GM23338 (cell line): ENCODE data around the gene ADD1. TPM values are rescaled to one million over a fixed set of nuclear protein-coding genes. Genes with fewer than 3 reads are reported as not detected.

Experiments used
- ATAC-seq: fragments of 200-7000 bp; cut with Tn5 transposase; 3 replicates; pipeline ENCODE4 v1.9.1; 2020
- DNase-seq: peaks from one replicate; pipeline ENCODE4 v3.0.0-alpha.2; 2015; ENCODE audit warnings: low spot score
- H2AFZ ChIP-seq: fragments of 200-600 bp; sonication (generic); 2 replicates; pipeline ENCODE4 v1.8.0; 2016; ENCODE audit warnings: antibody characterized with exemption, mild to moderate bottlenecking, moderate library complexity
- H3F3A ChIP-seq: fragments of 200-600 bp; sonication (generic); replicated peaks from 2 replicates; pipeline ENCODE4 v1.8.0; 2017; ENCODE audit warnings: antibody characterized with exemption, mixed run types, low read depth
- H3K27ac ChIP-seq: fragments of 200-600 bp; sonication (generic); 2 replicates; pipeline ENCODE4 v1.6.1; 2016; ENCODE audit warnings: low read depth
- H3K27me3 ChIP-seq: fragments of 200-600 bp; sonication (generic); 2 replicates; pipeline ENCODE4 v1.8.0; 2016; ENCODE audit warnings: mild to moderate bottlenecking, mixed run types, moderate library complexity; ENCODE audit not compliant: insufficient read depth
- H3K36me3 ChIP-seq: fragments of 200-600 bp; sonication (generic); 2 replicates; pipeline ENCODE4 v1.8.0; 2016; ENCODE audit warnings: mild to moderate bottlenecking; ENCODE audit not compliant: insufficient read depth
- H3K4me1 ChIP-seq: fragments of 200-600 bp; sonication (generic); 2 replicates; pipeline ENCODE4 v1.8.0; 2016; ENCODE audit warnings: mild to moderate bottlenecking, moderate library complexity; ENCODE audit not compliant: insufficient read depth
- H3K4me2 ChIP-seq: fragments of 200-600 bp; sonication (generic); 2 replicates; pipeline ENCODE4 v1.7.1; 2017; ENCODE audit warnings: mixed run types
- H3K4me3 ChIP-seq: fragments of 200-600 bp; sonication (generic); 2 replicates; pipeline ENCODE4 v1.6.1; 2016; ENCODE audit warnings: mixed run types
- H3K79me2 ChIP-seq: fragments of 200-600 bp; sonication (generic); replicated peaks from 2 replicates; pipeline ENCODE4 v1.8.0; 2017; ENCODE audit warnings: mild to moderate bottlenecking; ENCODE audit not compliant: insufficient read depth
- H3K9me2 ChIP-seq: fragments of 200-600 bp; sonication (generic); 2 replicates; pipeline ENCODE4 v1.8.0; 2017; ENCODE audit not compliant: insufficient read depth
- H4K20me1 ChIP-seq: fragments of 200-600 bp; sonication (generic); replicated peaks from 2 replicates; pipeline ENCODE4 v1.8.0; 2017; ENCODE audit warnings: mild to moderate bottlenecking; ENCODE audit not compliant: insufficient read depth
- H3K27ac Mint-ChIP-seq: 2 replicates; pipeline ENCODE4 v1.8.0; 2020; ENCODE audit warnings: inconsistent platforms, mild to moderate bottlenecking, moderate library complexity, mixed read lengths
- H3K27me3 Mint-ChIP-seq: 3 replicates; pipeline ENCODE4 v1.8.0; 2022; ENCODE audit warnings: low read depth, mild to moderate bottlenecking, moderate library complexity, mixed read lengths, inconsistent platforms; ENCODE audit not compliant: insufficient read depth, poor library complexity
- H3K36me3 Mint-ChIP-seq: 3 replicates; pipeline ENCODE4 v1.8.0; 2021; ENCODE audit warnings: low read depth, mild to moderate bottlenecking, inconsistent platforms, moderate library complexity, mixed read lengths
- H3K4me1 Mint-ChIP-seq: 3 replicates; pipeline ENCODE4 v1.8.0; 2020; ENCODE audit warnings: mild to moderate bottlenecking, inconsistent platforms, mixed read lengths
- H3K4me3 Mint-ChIP-seq: 3 replicates; pipeline ENCODE4 v1.8.0; 2021; ENCODE audit warnings: moderate library complexity, mild to moderate bottlenecking, inconsistent platforms, mixed read lengths
- H3K9me3 Mint-ChIP-seq: 3 replicates; pipeline ENCODE4 v1.8.0; 2020; ENCODE audit warnings: moderate library complexity, mild to moderate bottlenecking, inconsistent platforms, mixed read lengths
- CREB1 ChIP-seq: fragments of 250-450 bp; sonication (Bioruptor Pico); IDR thresholded peaks from 2 replicates; pipeline ENCODE4 v1.5.0; 2020; ENCODE audit warnings: low read depth, mild to moderate bottlenecking, moderate library complexity
- EZH2phosphoT487 ChIP-seq: fragments of 200-600 bp; sonication (generic); IDR thresholded peaks from one replicate; pipeline ENCODE4 v1.8.1; 2018; ENCODE audit warnings: antibody characterized with exemption; ENCODE audit not compliant: unreplicated experiment
- JUNB ChIP-seq: IDR thresholded peaks from one replicate; pipeline ENCODE4 v1.6.1; 2016; ENCODE audit warnings: antibody characterized with exemption; ENCODE audit not compliant: unreplicated experiment
- NANOG ChIP-seq: IDR thresholded peaks from 2 replicates; pipeline ENCODE4 v1.6.1; 2016; ENCODE audit warnings: antibody characterized with exemption, borderline replicate concordance
- STAT1 ChIP-seq: IDR thresholded peaks from one replicate; pipeline ENCODE4 v1.6.1; 2016; ENCODE audit warnings: antibody characterized with exemption; ENCODE audit not compliant: unreplicated experiment
- ZNF114 ChIP-seq: fragments of 250-450 bp; sonication (Bioruptor Pico); IDR thresholded peaks from 2 replicates; pipeline ENCODE4 v1.5.0; 2020; ENCODE audit warnings: mild to moderate bottlenecking, moderate library complexity
- ZNF331 ChIP-seq: fragments of 250-450 bp; sonication (Bioruptor Pico); IDR thresholded peaks from 2 replicates; pipeline ENCODE4 v1.5.0; 2020; ENCODE audit warnings: low read depth, mild to moderate bottlenecking, moderate library complexity
- polyA plus RNA-seq: library from polyadenylated mRNA; unstranded; fragments of >200 nt; fragmentation: Nextera tagmentation; extraction: Ambion mirVana; gene quantifications from 2 replicates; pipeline ENCODE4 v1.2.1, GENCODE V29; 2016
- total RNA-seq: library from RNA; depleted of rRNA; stranded (reverse); fragments of >200 nt; shearing (Covaris generic); gene quantifications from 2 replicates; pipeline ENCODE4 v1.2.3, GENCODE V29; 2014
- TF ChIP-seq, protein P1 (sequence below): IDR thresholded peaks from one replicate; pipeline ENCODE4 v1.6.1; 2018; ENCODE audit warnings: antibody characterized with exemption; ENCODE audit not compliant: unreplicated experiment
- TF ChIP-seq, protein P2 (sequence below): IDR thresholded peaks from 2 replicates; pipeline ENCODE4 v1.6.1; 2016; ENCODE audit warnings: antibody characterized with exemption

ADD1 gene
- total and polyA plus RNA-seq, 2 experiments from 2014 or later: 126 to 144 TPM

DNA sequence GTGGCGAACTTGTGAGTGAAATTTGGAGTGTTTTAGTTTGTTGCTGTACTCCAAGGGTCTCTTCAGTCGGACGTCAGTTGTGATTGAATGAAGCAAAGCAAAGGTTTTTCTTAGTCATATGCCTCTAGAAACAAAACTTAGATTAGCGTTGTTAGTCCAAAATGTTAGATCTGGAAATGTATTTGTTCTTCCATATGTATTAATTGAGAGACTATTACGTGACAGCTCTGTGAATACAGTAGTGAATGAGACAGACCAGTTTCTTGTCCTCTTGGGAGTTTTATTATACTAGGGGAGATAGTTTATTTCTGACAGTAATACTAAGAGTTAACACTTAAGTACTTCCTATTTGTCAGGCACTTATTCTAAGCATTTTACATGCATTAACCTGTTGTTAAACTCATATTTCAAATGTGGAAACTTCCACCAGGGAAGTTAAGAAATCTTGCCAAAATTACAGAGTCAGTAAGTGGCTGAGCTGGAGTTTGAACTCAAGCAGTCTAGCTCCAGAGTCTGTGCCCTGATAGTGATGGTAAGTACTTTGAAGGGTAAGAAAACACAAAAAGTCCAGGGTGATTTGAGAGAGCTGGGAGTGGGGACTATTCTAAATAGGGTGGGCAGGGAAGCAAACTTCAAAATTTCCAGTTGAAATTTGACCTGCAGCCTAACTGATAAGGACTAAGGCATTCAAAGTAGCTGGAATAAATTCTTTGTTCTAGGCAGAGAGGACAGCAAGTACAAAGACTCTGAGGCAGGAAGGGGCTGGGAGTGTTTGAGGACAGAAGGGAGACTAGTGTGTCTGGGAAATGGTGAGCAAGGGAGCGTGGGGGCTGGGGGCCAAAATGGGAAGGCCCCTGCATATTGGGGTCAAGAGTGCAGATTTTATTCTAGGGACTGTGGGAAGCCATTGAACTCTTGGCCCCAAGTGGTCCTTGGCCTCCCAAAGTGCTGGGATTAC lies 17.0 kb downstream of the ADD1 start:
- Mint-ChIP-seq H3K4me1 (peaks cover 47% of the 10 kb centered on the region), H3K27ac (peak overlapping the region; percentile 35), H3K36me3 (no peaks in the 10 kb centered on the region), H3K4me3 (peak overlapping the region; percentile 19), H3K9me3 (no peaks in the 10 kb centered on the region), H3K27me3 (peaks cover 2% of the 10 kb centered on the region)
- Histone ChIP-seq H3K36me3 (no peaks in the 10 kb centered on the region), H3K4me1 (peaks cover 45% of the 10 kb centered on the region), H4K20me1 (peaks cover 6% of the 10 kb centered on the region), H3K27me3 (no peaks in the 10 kb centered on the region), H3K27ac (peak overlapping the region; percentile 84; the same call in 1 of the 2 replicates), H3K9me2 (no peaks in the 10 kb centered on the region), H3K4me2 (peak overlapping the region; percentile 61), H3K4me3 (peak overlapping the region; percentile 22), H3F3A (0 out of 2 replicates have a peak, but pooled peaks cover 2% of the 10 kb centered on the region), H2AFZ (no peak overlapping the region), H3K79me2 (peaks cover 92% of the 10 kb centered on the region)
- TF ChIP-seq JUNB (no peak), ZNF331 (CRISPR knock-in tag) (no peak), NANOG (no peak), EZH2phosphoT487 (no peak), CREB1 (no peak), STAT1 (no peak), ZNF114 (CRISPR knock-in tag) (no peak)
- TF ChIP-seq, protein P1, sequence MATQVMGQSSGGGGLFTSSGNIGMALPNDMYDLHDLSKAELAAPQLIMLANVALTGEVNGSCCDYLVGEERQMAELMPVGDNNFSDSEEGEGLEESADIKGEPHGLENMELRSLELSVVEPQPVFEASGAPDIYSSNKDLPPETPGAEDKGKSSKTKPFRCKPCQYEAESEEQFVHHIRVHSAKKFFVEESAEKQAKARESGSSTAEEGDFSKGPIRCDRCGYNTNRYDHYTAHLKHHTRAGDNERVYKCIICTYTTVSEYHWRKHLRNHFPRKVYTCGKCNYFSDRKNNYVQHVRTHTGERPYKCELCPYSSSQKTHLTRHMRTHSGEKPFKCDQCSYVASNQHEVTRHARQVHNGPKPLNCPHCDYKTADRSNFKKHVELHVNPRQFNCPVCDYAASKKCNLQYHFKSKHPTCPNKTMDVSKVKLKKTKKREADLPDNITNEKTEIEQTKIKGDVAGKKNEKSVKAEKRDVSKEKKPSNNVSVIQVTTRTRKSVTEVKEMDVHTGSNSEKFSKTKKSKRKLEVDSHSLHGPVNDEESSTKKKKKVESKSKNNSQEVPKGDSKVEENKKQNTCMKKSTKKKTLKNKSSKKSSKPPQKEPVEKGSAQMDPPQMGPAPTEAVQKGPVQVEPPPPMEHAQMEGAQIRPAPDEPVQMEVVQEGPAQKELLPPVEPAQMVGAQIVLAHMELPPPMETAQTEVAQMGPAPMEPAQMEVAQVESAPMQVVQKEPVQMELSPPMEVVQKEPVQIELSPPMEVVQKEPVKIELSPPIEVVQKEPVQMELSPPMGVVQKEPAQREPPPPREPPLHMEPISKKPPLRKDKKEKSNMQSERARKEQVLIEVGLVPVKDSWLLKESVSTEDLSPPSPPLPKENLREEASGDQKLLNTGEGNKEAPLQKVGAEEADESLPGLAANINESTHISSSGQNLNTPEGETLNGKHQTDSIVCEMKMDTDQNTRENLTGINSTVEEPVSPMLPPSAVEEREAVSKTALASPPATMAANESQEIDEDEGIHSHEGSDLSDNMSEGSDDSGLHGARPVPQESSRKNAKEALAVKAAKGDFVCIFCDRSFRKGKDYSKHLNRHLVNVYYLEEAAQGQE: no peak
- TF ChIP-seq, protein P2, sequence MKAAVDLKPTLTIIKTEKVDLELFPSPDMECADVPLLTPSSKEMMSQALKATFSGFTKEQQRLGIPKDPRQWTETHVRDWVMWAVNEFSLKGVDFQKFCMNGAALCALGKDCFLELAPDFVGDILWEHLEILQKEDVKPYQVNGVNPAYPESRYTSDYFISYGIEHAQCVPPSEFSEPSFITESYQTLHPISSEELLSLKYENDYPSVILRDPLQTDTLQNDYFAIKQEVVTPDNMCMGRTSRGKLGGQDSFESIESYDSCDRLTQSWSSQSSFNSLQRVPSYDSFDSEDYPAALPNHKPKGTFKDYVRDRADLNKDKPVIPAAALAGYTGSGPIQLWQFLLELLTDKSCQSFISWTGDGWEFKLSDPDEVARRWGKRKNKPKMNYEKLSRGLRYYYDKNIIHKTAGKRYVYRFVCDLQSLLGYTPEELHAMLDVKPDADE: no peak
- ATAC-seq: peak; percentile 57
- peak; percentile 71 for DNase-seq
